Right hindlimb (tissue), 1 donor: Measurements from ENCODE around the gene EPHA4.

ENCODE experiments used
- DNase-seq: peaks from one replicate; pipeline ENCODE4 v3.0.0-alpha.2; 2018

The EPHA4 gene

GRCh38 chr2:221435171-221435570, 136.9 kb downstream of the EPHA4 start:
- DNase-seq, result no peak

GRCh38 chr2:221434142-221434541, 138.0 kb downstream of the EPHA4 start:
- no peak for DNase-seq

GRCh38 chr2:221431477-221431876, 140.6 kb downstream of the EPHA4 start:
- DNase-seq, result no peak

GRCh38 chr2:221429741-221430491, 142.2 kb downstream of the EPHA4 start:
- DNase-seq, result no peak

- no peak for DNase-seq
Measured at GRCh38 chr2:221428896-221429295, 143.2 kb downstream of the EPHA4 start.

GRCh38 chr2:221426929-221427328, 145.2 kb downstream of the EPHA4 start:
- DNase-seq, result no peak

GRCh38 chr2:221425891-221426290, 146.2 kb downstream of the EPHA4 start:
- DNase-seq, result no peak

GRCh38 chr2:221425353-221425752, 146.8 kb downstream of the EPHA4 start:
- DNase-seq, result no peak

- DNase-seq, result peak; percentile 40
Measured at GRCh38 chr2:221423210-221423804, 148.8 kb downstream of the EPHA4 start.

GRCh38 chr2:221422516-221423209, 149.4 kb downstream of the EPHA4 start:
- DNase-seq, result no peak

- DNase-seq, result no peak
Measured at GRCh38 chr2:221420245-221420644, 151.9 kb downstream of the EPHA4 start.

GRCh38 chr2:221415789-221416188, 156.3 kb downstream of the EPHA4 start:
- no peak for DNase-seq

- no peak for DNase-seq
Measured at GRCh38 chr2:221412978-221413377, 159.1 kb downstream of the EPHA4 start.

- DNase-seq, result no peak
Measured at GRCh38 chr2:221410487-221410886, 161.6 kb downstream of the EPHA4 start.

- no peak for DNase-seq
Measured at GRCh38 chr2:221407765-221408164, 164.3 kb downstream of the EPHA4 start.

GRCh38 chr2:221405521-221405920, 166.6 kb downstream of the EPHA4 start:
- no peak for DNase-seq

GRCh38 chr2:221402072-221402471, 170.0 kb downstream of the EPHA4 start:
- no peak for DNase-seq

GRCh38 chr2:221400411-221400810, 171.7 kb downstream of the EPHA4 start:
- DNase-seq, result no peak

- DNase-seq, result no peak
Measured at GRCh38 chr2:221399183-221399582, 172.9 kb downstream of the EPHA4 start.

- DNase-seq, result no peak
Measured at GRCh38 chr2:221397187-221397586, 174.9 kb downstream of the EPHA4 start.

- no peak for DNase-seq
Measured at GRCh38 chr2:221392228-221392881, 179.7 kb downstream of the EPHA4 start.

- no peak for DNase-seq
Measured at GRCh38 chr2:221390878-221391277, 181.2 kb downstream of the EPHA4 start.

GRCh38 chr2:221389904-221390303, 182.2 kb downstream of the EPHA4 start:
- no peak for DNase-seq

- no peak for DNase-seq
Measured at GRCh38 chr2:221389421-221389820, 182.7 kb downstream of the EPHA4 start.
